Panc1 (cell line): Measurements from ENCODE around the gene HLA-F.

Experiments used
- POLR2AphosphoS5 ChIP-seq: IDR thresholded peaks from 2 replicates; pipeline ENCODE4 v1.6.1; 2012; ENCODE audit warnings: mild to moderate bottlenecking, low read depth, low read length, moderate library complexity
- SIN3A ChIP-seq: IDR thresholded peaks from 2 replicates; pipeline ENCODE4 v1.6.1; 2012; ENCODE audit warnings: low read depth, mild to moderate bottlenecking, low read length, moderate library complexity, borderline replicate concordance; ENCODE audit not compliant: insufficient read depth
- TF ChIP-seq, protein P1 (sequence below): fragments of 450-650 bp; IDR thresholded peaks from 2 replicates; pipeline ENCODE4 v1.5.1; 2017; ENCODE audit warnings: mild to moderate bottlenecking

DNA sequence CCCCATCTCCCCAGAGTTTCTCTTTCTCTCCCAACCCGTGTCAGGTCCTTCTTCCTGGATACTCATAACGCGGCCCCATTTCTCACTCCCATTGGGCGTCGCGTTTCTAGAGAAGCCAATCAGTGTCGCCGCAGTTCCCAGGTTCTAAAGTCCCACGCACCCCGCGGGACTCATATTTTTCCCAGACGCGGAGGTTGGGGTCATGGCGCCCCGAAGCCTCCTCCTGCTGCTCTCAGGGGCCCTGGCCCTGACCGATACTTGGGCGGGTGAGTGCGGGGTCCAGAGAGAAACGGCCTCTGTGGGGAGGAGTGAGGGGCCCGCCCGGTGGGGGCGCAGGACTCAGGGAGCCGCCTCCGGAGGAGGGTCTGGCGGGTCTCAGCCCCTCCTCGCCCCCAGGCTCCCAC, at the start of gene HLA-F:
- TF ChIP-seq SIN3A, result no peak
- TF ChIP-seq, protein P1, sequence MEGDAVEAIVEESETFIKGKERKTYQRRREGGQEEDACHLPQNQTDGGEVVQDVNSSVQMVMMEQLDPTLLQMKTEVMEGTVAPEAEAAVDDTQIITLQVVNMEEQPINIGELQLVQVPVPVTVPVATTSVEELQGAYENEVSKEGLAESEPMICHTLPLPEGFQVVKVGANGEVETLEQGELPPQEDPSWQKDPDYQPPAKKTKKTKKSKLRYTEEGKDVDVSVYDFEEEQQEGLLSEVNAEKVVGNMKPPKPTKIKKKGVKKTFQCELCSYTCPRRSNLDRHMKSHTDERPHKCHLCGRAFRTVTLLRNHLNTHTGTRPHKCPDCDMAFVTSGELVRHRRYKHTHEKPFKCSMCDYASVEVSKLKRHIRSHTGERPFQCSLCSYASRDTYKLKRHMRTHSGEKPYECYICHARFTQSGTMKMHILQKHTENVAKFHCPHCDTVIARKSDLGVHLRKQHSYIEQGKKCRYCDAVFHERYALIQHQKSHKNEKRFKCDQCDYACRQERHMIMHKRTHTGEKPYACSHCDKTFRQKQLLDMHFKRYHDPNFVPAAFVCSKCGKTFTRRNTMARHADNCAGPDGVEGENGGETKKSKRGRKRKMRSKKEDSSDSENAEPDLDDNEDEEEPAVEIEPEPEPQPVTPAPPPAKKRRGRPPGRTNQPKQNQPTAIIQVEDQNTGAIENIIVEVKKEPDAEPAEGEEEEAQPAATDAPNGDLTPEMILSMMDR, result no peak
- TF ChIP-seq POLR2AphosphoS5, result no peak
